OCI-LY1 (cell line): ENCODE results near the gene OR10H3.

ENCODE experiments used
- H2AFZ ChIP-seq: fragments of 200-600 bp; sonication (generic), shearing (Covaris generic); 2 replicates; pipeline ENCODE4 v1.6.0; 2014; ENCODE audit warnings: antibody characterized with exemption, mild to moderate bottlenecking, low read length
- H3F3A ChIP-seq: fragments of 200-600 bp; sonication (generic), shearing (Covaris generic); 2 replicates; pipeline ENCODE4 v1.6.0; 2014; ENCODE audit warnings: mild to moderate bottlenecking, antibody characterized with exemption, low read length, moderate library complexity; ENCODE audit not compliant: insufficient read depth
- H3K27ac ChIP-seq: fragments of 200-600 bp; sonication (generic); 2 replicates; pipeline ENCODE4 v1.5.1; 2014; ENCODE audit warnings: low read length, mixed run types, mild to moderate bottlenecking, low read depth; ENCODE audit not compliant: poor library complexity, severe bottlenecking
- H3K27me3 ChIP-seq: fragments of 200-600 bp; sonication (generic); 2 replicates; pipeline ENCODE4 v1.6.0; 2014; ENCODE audit warnings: antibody characterized with exemption, mild to moderate bottlenecking, low read length, moderate library complexity; ENCODE audit not compliant: insufficient read depth
- H3K36me3 ChIP-seq: fragments of 200-600 bp; sonication (generic); 2 replicates; pipeline ENCODE4 v1.6.1; 2014; ENCODE audit warnings: mild to moderate bottlenecking, antibody characterized with exemption, low read length, moderate library complexity, mixed read lengths; ENCODE audit not compliant: insufficient read depth
- H3K4me1 ChIP-seq: fragments of 200-600 bp; sonication (generic); 2 replicates; pipeline ENCODE4 v1.5.1; 2014; ENCODE audit warnings: mild to moderate bottlenecking, low read length, moderate library complexity; ENCODE audit not compliant: insufficient read depth, severe bottlenecking
- H3K4me2 ChIP-seq: fragments of 200-600 bp; sonication (generic), shearing (Covaris generic); 2 replicates; pipeline ENCODE4 v1.6.1; 2014; ENCODE audit warnings: low read length
- H3K4me3 ChIP-seq: fragments of 200-600 bp; sonication (generic); 2 replicates; pipeline ENCODE4 v1.5.1; 2014; ENCODE audit warnings: low read length, low read depth, mild to moderate bottlenecking, mixed read lengths; ENCODE audit not compliant: poor library complexity, severe bottlenecking
- H3K79me2 ChIP-seq: fragments of 200-600 bp; shearing (Covaris generic); 2 replicates; pipeline ENCODE4 v1.6.1; 2016; ENCODE audit warnings: mixed run types, low read length, mixed read lengths; ENCODE audit not compliant: insufficient read depth
- H3K9ac ChIP-seq: fragments of 200-600 bp; sonication (generic), shearing (Covaris generic); 2 replicates; pipeline ENCODE4 v1.6.1; 2014; ENCODE audit warnings: mild to moderate bottlenecking, low read length, mixed read lengths
- H3K9me2 ChIP-seq: fragments of 200-600 bp; sonication (generic), shearing (Covaris generic); 2 replicates; pipeline ENCODE4 v1.6.1; 2014; ENCODE audit warnings: low read depth, mild to moderate bottlenecking, low read length, mixed read lengths
- H3K9me3 ChIP-seq: fragments of 200-600 bp; shearing (Covaris generic); 2 replicates; pipeline ENCODE4 v1.6.1; 2014; ENCODE audit warnings: low read length, mixed read lengths
- H4K20me1 ChIP-seq: fragments of 200-600 bp; sonication (generic), shearing (Covaris generic); 2 replicates; pipeline ENCODE4 v1.6.0; 2016; ENCODE audit warnings: mild to moderate bottlenecking, low read length; ENCODE audit not compliant: insufficient read depth
- CTCF ChIP-seq: fragments of 200-600 bp; sonication (generic), shearing (Covaris generic); IDR thresholded peaks from 2 replicates; pipeline ENCODE4 v1.5.1; 2017; ENCODE audit warnings: mild to moderate bottlenecking, antibody characterized with exemption, low read length, moderate library complexity, mixed read lengths
- EZH2 ChIP-seq: fragments of 200-600 bp; sonication (generic), shearing (Covaris generic); IDR thresholded peaks from 2 replicates; pipeline ENCODE4 v1.8.0; 2017; ENCODE audit warnings: borderline replicate concordance, mixed run types, mild to moderate bottlenecking, antibody characterized with exemption, low read length, moderate library complexity, mixed read lengths

Gene OR10H3

GRCh38 chr19:15717809-15718208 is 20.0 kb upstream of the OR10H3 start:
- Histone ChIP-seq H3K4me2 (no peak overlapping the region), H3K9me2 (no peaks in the 10 kb centered on the region), H3K27me3 (no peaks in the 10 kb centered on the region), H3F3A (no peaks in the 10 kb centered on the region), H3K36me3 (no peaks in the 10 kb centered on the region), H3K9ac (no peak overlapping the region), H3K4me1 (no peaks in the 10 kb centered on the region), H3K4me3 (no peak overlapping the region), H4K20me1 (no peaks in the 10 kb centered on the region), H3K9me3 (no peaks in the 10 kb centered on the region), H3K79me2 (no peaks in the 10 kb centered on the region), H3K27ac (no peak overlapping the region), H2AFZ (no peak overlapping the region)
- TF ChIP-seq EZH2 (no peak), CTCF (no peak)

- H3F3A ChIP-seq: no peaks in the 10 kb centered on the region
- H3K4me1 ChIP-seq: no peaks in the 10 kb centered on the region
- no peak overlapping the region for H3K27ac ChIP-seq
- no peak overlapping the region for H3K4me3 ChIP-seq
- no peaks in the 10 kb centered on the region for H3K9me3 ChIP-seq
- H4K20me1 ChIP-seq: no peaks in the 10 kb centered on the region
- no peaks in the 10 kb centered on the region for H3K79me2 ChIP-seq
- no peak overlapping the region for H3K9ac ChIP-seq
- TF ChIP-seq EZH2 (no peak), CTCF (no peak)
- 0 out of 2 replicates have a peak, but pooled peaks cover 4% of the 10 kb centered on the region for H3K27me3 ChIP-seq
- H3K9me2 ChIP-seq: no peaks in the 10 kb centered on the region
- H3K36me3 ChIP-seq: no peaks in the 10 kb centered on the region
- H3K4me2 ChIP-seq: no peak overlapping the region
- no peak overlapping the region for H2AFZ ChIP-seq
Measured at GRCh38 chr19:15721268-15721667, 16.5 kb upstream of the OR10H3 start.

GRCh38 chr19:15722956-15723355 is 14.8 kb upstream of the OR10H3 start:
- Histone ChIP-seq H3K4me2 (no peak overlapping the region), H3K4me3 (no peak overlapping the region), H3K9me3 (no peaks in the 10 kb centered on the region)

More at GRCh38 chr19:15722956-15723355, 14.8 kb upstream of the OR10H3 start:
- no peak for TF ChIP-seq EZH2
- TF ChIP-seq CTCF: no peak
- Histone ChIP-seq H3F3A (no peaks in the 10 kb centered on the region), H3K27me3 (0 out of 2 replicates have a peak, but pooled peaks cover 4% of the 10 kb centered on the region), H3K9me2 (no peaks in the 10 kb centered on the region), H4K20me1 (no peaks in the 10 kb centered on the region), H2AFZ (no peak overlapping the region), H3K79me2 (no peaks in the 10 kb centered on the region), H3K27ac (no peak overlapping the region), H3K9ac (no peak overlapping the region), H3K4me1 (no peaks in the 10 kb centered on the region), H3K36me3 (no peaks in the 10 kb centered on the region)
